H1 (cell line): ENCODE results near the gene ME3. TPM values are rescaled to one million over a fixed set of nuclear protein-coding genes. Genes with fewer than 3 reads are reported as not detected.

Source experiments
- KDM1A ChIP-seq: fragments of 200-600, 300-600 bp; sonication (generic); IDR thresholded peaks from 2 replicates; pipeline ENCODE4 v1.7.1; 2016; ENCODE audit warnings: mild to moderate bottlenecking, low read length, borderline replicate concordance
- PHF8 ChIP-seq: fragments of 200-600 bp; sonication (generic); conservative IDR thresholded peaks from 2 replicates; pipeline ENCODE4 v1.7.1; 2012; ENCODE audit warnings: low read depth, mild to moderate bottlenecking, inconsistent platforms, low read length, moderate library complexity
- RNF2 ChIP-seq: fragments of 200-900, 300-1000 bp; sonication (generic); IDR thresholded peaks from 2 replicates; pipeline ENCODE4 v1.7.1; 2016; ENCODE audit warnings: borderline replicate concordance, low read depth, mild to moderate bottlenecking, antibody characterized with exemption, low read length; ENCODE audit not compliant: poor library complexity, severe bottlenecking; ENCODE audit errors: missing control alignments
- SIX5 ChIP-seq: IDR thresholded peaks from 2 replicates; pipeline ENCODE4 v1.6.1; 2011; ENCODE audit warnings: mild to moderate bottlenecking, low read depth, low read length
- polyA plus RNA-seq, 7 experiments: library from polyadenylated mRNA; depleted of rRNA in 3 of 7; stranded (reverse) in 5 of 7; unstranded in 2 of 7; fragments of >200 nt in 5 of 7; fragments of 200-250 nt in 2 of 7; gene quantifications; 1 replicate in 5 of 7; 2 replicates in 1 of 7; 4 replicates in 1 of 7; pipeline versions ENCODE4 v1.2.1 to v1.2.3, GENCODE V29; 2011 to 2013; ENCODE audit warnings: missing spikeins in 2 of 7, mixed read lengths in 2 of 7
- total RNA-seq: library from RNA; stranded (reverse); fragmentation: NEBNext Ultra II Directional; extraction: Animal tissue kit (Norgen Biotek cat#: 25700); gene quantifications from 2 replicates; pipeline ENCODE4 v1.2.1, GENCODE V29; 2021
- TF ChIP-seq, protein P1 (sequence below): IDR thresholded peaks from 2 replicates; pipeline ENCODE4 v1.6.1; 2011; ENCODE audit warnings: low read length, improper control_type of control experiment
- TF ChIP-seq, protein P2 (sequence below): IDR thresholded peaks from 2 replicates; pipeline ENCODE4 v1.6.1; 2011; ENCODE audit warnings: low read depth, mild to moderate bottlenecking, low read length; ENCODE audit not compliant: insufficient read depth

Gene ME3
- total and polyA plus RNA-seq, 2 of the 8 experiments (the other 6 are each of a cell fraction or from before 2014, with no cell fraction given), result 1.5 to 2.8 TPM

DNA sequence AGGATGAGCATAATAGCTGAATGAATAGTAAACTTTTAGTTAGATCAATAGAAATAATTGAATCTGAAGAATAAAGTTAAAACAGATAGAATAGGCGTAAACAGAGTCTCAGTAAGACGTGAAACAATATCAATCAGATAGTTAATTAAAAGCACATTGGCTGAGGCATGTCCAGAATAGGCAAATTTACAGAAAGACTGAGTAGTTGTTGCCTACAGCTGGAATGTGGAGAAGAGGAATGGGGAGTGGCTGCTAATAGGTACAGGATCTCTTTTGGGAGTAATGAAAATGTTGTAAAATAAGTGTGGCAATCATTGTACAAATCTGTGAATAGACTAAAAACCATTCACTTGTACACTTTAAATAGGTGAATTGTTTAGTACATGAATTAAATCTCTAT, 36.3 kb upstream of the ME3 start (continued):
- TF ChIP-seq, protein P1, sequence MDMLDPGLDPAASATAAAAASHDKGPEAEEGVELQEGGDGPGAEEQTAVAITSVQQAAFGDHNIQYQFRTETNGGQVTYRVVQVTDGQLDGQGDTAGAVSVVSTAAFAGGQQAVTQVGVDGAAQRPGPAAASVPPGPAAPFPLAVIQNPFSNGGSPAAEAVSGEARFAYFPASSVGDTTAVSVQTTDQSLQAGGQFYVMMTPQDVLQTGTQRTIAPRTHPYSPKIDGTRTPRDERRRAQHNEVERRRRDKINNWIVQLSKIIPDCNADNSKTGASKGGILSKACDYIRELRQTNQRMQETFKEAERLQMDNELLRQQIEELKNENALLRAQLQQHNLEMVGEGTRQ, result no peak
- TF ChIP-seq KDM1A, result no peak
- TF ChIP-seq, protein P2, sequence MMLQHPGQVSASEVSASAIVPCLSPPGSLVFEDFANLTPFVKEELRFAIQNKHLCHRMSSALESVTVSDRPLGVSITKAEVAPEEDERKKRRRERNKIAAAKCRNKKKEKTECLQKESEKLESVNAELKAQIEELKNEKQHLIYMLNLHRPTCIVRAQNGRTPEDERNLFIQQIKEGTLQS, result no peak
- no peak for TF ChIP-seq PHF8
- TF ChIP-seq SIX5, result no peak
- TF ChIP-seq RNF2, result no peak
